ENCODE results near the gene AQP6. TPM values are rescaled to one million over a fixed set of nuclear protein-coding genes. Genes with fewer than 3 reads are reported as not detected.
A peak's percentile ranks its signal among the peaks of the same experiment; 100 is the strongest.

AQP6 gene
- total and polyA plus RNA-seq, 2 donors from 2014 or later = 12.0 to 74.1 TPM

DNA sequence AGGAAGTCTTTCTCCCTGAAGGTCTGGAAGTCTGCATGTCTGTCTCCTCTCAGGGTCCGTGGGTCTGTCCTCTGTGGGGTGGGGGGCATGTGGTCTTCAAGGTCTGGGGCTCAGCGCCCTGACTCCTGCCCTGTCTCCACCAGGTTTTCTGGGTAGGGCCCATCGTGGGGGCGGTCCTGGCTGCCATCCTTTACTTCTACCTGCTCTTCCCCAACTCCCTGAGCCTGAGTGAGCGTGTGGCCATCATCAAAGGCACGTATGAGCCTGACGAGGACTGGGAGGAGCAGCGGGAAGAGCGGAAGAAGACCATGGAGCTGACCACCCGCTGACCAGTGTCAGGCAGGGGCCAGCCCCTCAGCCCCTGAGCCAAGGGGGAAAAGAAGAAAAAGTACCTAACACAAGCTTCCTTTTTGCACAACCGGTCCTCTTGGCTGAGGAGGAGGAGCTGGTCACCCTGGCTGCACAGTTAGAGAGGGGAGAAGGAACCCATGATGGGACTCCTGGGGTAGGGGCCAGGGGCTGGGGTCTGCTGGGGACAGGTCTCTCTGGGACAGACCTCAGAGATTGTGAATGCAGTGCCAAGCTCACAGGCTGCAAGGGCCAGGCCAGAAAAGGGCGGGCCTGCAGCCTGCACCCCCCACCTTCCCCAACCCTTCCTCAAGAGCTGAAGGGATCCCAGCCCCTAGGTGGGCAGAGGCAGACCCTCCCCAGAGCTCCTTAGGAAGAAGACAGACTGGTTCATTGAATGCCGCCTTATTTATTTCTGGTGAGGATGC is 7.7 kb upstream of the AQP6 start:
- H3K36me3 ChIP-seq (ENCODE audit: control insufficient read depth in 2 of 3, insufficient read depth in 3 of 3, low read length in 3 of 3) = no peaks in the 10 kb centered on the region
- TF ChIP-seq, protein P1, sequence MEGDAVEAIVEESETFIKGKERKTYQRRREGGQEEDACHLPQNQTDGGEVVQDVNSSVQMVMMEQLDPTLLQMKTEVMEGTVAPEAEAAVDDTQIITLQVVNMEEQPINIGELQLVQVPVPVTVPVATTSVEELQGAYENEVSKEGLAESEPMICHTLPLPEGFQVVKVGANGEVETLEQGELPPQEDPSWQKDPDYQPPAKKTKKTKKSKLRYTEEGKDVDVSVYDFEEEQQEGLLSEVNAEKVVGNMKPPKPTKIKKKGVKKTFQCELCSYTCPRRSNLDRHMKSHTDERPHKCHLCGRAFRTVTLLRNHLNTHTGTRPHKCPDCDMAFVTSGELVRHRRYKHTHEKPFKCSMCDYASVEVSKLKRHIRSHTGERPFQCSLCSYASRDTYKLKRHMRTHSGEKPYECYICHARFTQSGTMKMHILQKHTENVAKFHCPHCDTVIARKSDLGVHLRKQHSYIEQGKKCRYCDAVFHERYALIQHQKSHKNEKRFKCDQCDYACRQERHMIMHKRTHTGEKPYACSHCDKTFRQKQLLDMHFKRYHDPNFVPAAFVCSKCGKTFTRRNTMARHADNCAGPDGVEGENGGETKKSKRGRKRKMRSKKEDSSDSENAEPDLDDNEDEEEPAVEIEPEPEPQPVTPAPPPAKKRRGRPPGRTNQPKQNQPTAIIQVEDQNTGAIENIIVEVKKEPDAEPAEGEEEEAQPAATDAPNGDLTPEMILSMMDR (IDR thresholded peaks at IDR 0.05; ENCODE audit: borderline replicate concordance, extremely low read depth, insufficient read depth) = no peak
- peak in 1 of 5 donors; percentile 55 for DNase-seq
- H3K27ac ChIP-seq (ENCODE audit: low read depth in 2 of 2, low read length in 2 of 2) = no peak overlapping the region
- peaks cover 9% of the 10 kb centered on the region for H3K27me3 ChIP-seq (ENCODE audit: control insufficient read depth, insufficient read depth, low read length)
- no peak overlapping the region for H3K9ac ChIP-seq (ENCODE audit: low read length in 3 of 3)
- peaks cover 0 to 12% (median 9%) of the 10 kb centered on the region in 3 donors for H3K4me1 ChIP-seq (ENCODE audit: control insufficient read depth in 2 of 3, insufficient read depth in 2 of 3, low read depth in 1 of 3, low read length in 3 of 3)
- intact Hi-C loops (cut with DNase I) = loop anchor here (5.0 kb wide), 1 partner anchor 87 kb away; no protein-coding TSS in a partner anchor
- H3K9me3 ChIP-seq (ENCODE audit: control insufficient read depth in 2 of 3, insufficient read depth in 1 of 3, low read length in 3 of 3) = no peaks in the 10 kb centered on the region
- no peak overlapping the region for H3K4me3 ChIP-seq (ENCODE audit: low read length in 3 of 3)
- FAIRE-seq = no peak

DNA sequence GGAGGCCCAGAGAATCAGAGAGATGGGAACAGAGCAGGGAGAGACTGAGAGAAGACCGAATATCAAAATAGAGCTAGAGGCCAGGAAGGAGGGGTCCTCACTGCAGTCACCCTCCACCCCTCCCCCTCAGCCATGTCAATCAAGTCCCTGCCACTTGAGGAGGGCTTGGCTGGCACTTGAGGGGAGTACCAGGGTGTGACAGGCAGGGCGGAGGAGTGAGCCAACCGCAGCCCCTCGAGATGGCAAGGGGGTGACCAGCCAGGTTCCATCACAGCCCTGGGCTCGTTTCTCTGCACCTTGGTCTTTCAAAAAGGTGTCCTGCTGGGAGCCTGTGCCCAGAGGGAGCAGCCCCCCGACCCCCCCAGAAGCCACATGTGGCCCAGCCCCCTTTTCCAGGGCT is 6.9 kb upstream of the AQP6 start:
- Histone ChIP-seq H3K27ac (ENCODE audit: low read depth in 2 of 2, low read length in 2 of 2) (no peak overlapping the region), H3K27me3 (ENCODE audit: control insufficient read depth, insufficient read depth, low read length) (peaks cover 1% of the 10 kb centered on the region), H3K4me1 (ENCODE audit: control insufficient read depth in 2 of 3, insufficient read depth in 2 of 3, low read depth in 1 of 3, low read length in 3 of 3) (peaks cover 0 to 12% (median 8%) of the 10 kb centered on the region in 3 donors), H3K9me3 (ENCODE audit: control insufficient read depth in 2 of 3, insufficient read depth in 1 of 3, low read length in 3 of 3) (no peaks in the 10 kb centered on the region), H3K9ac (ENCODE audit: low read length in 3 of 3) (no peak overlapping the region), H3K36me3 (ENCODE audit: control insufficient read depth in 2 of 3, insufficient read depth in 3 of 3, low read length in 3 of 3) (no peaks in the 10 kb centered on the region), H3K4me3 (ENCODE audit: low read length in 3 of 3) (no peak overlapping the region)
- DNase-seq = peak in 1 of 5 donors; percentile 59
- intact Hi-C loops (cut with DNase I) = loop anchor here (5.0 kb wide), 1 partner anchor 86 kb away; no protein-coding TSS in a partner anchor
- FAIRE-seq = no peak
- TF ChIP-seq, protein P1 (IDR thresholded peaks at IDR 0.05; ENCODE audit: borderline replicate concordance, extremely low read depth, insufficient read depth) = no peak

GRCh38 chr12:49966511-49967041 is 6.2 kb upstream of the AQP6 start:
- no peak overlapping the region for H3K4me3 ChIP-seq (ENCODE audit: low read length in 3 of 3)
- no peak overlapping the region for H3K27ac ChIP-seq (ENCODE audit: low read depth in 2 of 2, low read length in 2 of 2)
- no peak for FAIRE-seq
- peaks cover 0 to 12% (median 8%) of the 10 kb centered on the region in 3 donors for H3K4me1 ChIP-seq (ENCODE audit: control insufficient read depth in 2 of 3, insufficient read depth in 2 of 3, low read depth in 1 of 3, low read length in 3 of 3)
- no peak for DNase-seq
- H3K9ac ChIP-seq (ENCODE audit: low read length in 3 of 3) = no peak overlapping the region
- H3K9me3 ChIP-seq (ENCODE audit: control insufficient read depth in 2 of 3, insufficient read depth in 1 of 3, low read length in 3 of 3) = no peaks in the 10 kb centered on the region
- TF ChIP-seq, protein P1 (IDR thresholded peaks at IDR 0.05; ENCODE audit: borderline replicate concordance, extremely low read depth, insufficient read depth) = no peak
- intact Hi-C loops (cut with DNase I) = loop anchor here (5.0 kb wide), 1 partner anchor 86 kb away; no protein-coding TSS in a partner anchor
- H3K27me3 ChIP-seq (ENCODE audit: control insufficient read depth, insufficient read depth, low read length) = no peaks in the 10 kb centered on the region
- H3K36me3 ChIP-seq (ENCODE audit: control insufficient read depth in 2 of 3, insufficient read depth in 3 of 3, low read length in 3 of 3) = no peaks in the 10 kb centered on the region

Measured in kidney (tissue), 14 donors.